ENCODE results near the gene HEPHL1.

HEPHL1 gene

DNA sequence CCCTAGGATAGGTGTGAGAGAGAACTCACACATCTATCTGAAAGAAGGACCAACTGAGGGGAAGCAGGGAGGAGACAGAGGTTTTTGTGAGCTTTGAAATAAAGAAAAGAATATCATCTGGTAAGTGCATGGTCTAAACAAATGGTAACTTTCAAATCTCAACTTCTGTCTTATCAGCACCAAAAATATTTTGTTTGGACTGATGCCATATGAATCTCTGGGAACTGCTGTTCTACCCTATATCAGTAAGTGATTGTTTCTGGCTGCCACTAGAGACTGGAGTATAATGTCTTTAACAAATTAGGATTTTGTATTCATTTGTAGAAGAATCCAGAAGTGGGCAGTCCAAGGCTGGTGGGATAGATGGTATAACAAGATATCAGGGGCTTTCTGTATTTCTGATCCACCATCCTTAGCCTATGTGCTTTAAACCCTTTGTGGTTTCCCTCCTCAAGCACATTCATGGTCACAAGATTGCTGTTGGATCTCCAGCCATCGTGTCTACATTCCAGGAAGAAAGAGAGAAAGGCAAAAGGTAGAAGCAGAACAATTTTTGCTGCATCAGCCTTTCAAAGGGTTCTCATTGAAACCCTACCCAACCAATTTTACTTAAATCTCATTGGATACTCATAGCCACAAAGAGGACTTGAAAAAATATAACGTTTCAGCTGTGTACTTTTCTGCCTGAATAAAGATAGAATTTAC, 4.7 kb downstream of the HEPHL1 start:
- DNase-seq, result no peak

- no peak for DNase-seq
These were observed 6.1 kb downstream of the HEPHL1 start for GRCh38 chr11:94027210-94027609.

- DNase-seq, result no peak
These were observed 7.3 kb downstream of the HEPHL1 start for GRCh38 chr11:94028436-94028835.

- no peak for DNase-seq
These were observed 8.9 kb downstream of the HEPHL1 start for GRCh38 chr11:94030059-94030458.

DNA sequence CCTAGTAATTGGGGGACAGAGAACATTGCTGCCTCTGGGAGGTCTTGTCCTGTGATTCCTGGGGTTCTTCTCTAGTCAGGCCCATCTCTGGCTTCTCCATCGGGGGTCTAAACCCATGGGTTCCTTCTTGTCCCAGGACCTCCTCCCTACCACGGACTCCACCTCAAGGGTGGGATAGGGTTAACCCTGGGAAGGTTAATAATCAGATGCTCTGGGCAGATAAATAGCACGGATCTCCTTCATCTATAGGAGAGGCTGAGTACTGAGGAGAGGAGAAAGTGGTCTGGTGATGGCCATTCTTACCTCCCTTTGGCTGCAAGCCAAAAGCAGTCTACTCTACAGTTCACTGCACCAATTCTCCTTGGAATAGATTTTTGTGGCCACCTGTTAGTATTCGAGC, 10.5 kb downstream of the HEPHL1 start:
- no peak for DNase-seq

- DNase-seq, result no peak
These were observed 10.9 kb downstream of the HEPHL1 start for GRCh38 chr11:94032066-94032465.

DNA sequence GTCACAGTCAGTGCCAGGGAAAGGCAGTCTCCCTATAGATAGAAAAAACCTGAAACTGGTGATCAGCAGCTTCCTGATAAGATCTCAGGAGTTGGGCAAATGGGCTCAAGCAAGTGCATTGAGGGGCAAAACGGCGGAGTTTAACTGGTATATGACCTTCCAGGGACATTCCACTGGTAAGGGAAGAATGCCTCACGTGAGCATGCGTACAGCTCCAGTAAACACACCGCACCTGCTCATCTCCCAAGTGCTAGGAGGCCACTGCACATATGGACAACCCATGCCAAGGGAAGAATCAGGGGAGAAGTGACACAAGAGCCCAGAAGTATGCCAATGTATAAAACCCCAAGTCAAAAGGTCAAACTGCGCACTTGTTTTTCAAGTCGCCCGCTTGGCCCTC, 11.6 kb downstream of the HEPHL1 start:
- no peak for DNase-seq

GRCh38 chr11:94034207-94034606, 13.1 kb downstream of the HEPHL1 start:
- DNase-seq, result no peak

- no peak for DNase-seq
These were observed 14.9 kb downstream of the HEPHL1 start for GRCh38 chr11:94036096-94036495.

- no peak for DNase-seq
These were observed 22.1 kb downstream of the HEPHL1 start for GRCh38 chr11:94043241-94043640.

DNA sequence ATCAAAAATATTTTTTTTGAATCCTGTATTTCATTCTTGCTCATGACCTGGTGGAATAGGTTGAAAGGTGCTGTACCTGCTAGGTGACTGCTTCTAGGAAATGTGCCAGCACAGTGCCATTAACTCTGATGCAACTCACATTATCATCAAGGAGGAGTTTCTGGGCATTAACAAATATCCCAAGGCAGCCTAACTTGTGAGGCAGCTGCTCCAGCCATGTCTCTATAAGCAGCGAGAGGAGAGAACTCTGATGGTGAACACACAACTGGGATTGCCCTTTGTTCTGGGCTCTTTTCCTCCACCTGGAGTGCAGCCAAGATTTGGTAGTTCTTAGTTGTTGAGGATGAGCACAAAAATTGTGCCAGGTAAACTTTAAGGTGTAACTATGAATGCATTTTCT, 25.6 kb downstream of the HEPHL1 start:
- no peak for DNase-seq

GRCh38 chr11:94048032-94048709, 27.0 kb downstream of the HEPHL1 start:
- no peak for DNase-seq

DNA sequence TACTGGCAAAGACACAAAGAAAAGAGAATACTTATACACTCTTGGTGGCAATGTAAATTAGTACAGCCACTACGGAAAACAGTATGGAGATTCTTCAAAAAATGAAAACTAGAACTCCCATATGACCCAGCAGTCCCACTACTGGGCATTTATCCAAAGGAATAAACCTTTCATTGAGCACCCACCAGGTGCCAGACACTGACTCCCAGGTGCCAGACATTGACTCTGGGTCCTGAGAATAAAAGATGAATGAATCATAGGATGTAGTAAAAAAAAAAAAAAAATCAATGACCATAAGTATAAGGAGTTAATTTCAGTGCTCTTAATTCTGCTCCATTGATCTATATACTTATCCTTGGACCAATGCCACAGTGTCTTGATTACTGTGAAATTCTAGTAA, 28.2 kb downstream of the HEPHL1 start:
- DNase-seq, result no peak

DNA sequence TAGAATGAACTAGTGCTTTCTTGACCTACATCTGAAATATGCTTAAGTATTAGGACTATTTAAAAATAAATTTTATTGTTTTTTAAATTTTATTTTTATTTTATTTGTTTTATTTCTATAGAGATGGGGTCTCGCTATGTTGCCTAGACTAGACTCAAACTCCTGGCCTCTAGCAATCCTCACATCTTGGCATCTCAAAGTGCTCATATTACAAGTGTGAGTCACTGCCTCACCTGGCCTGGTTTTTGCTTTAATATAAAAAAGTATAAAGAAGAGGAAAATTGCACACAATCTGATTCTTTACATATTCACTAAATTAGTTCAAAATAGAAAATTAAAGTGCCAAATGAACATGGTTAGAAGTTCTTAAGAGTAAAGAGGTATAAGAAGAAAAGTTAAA, 37.5 kb downstream of the HEPHL1 start:
- no peak for DNase-seq

DNA sequence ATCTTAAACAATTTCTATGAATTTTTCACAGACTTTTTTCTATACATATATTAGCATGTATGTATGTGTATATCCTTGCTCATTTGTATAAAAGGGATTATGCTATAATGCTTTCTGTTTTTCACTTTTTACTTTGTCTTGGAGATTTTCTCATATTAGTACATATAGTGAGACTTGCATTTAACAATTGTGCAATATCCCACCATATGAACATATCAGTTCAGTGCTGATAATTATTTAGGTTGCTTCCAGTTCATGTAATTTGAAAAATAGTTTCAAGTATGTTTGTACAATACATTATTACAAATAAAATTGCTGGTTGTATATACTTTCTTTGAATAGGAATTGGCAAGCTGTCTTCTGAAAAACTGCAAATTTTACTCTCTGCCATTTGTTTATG, 37.9 kb downstream of the HEPHL1 start:
- no peak for DNase-seq

GRCh38 chr11:94060401-94060800, 39.2 kb downstream of the HEPHL1 start:
- no peak for DNase-seq

- DNase-seq, result no peak
These were observed 41.2 kb downstream of the HEPHL1 start for GRCh38 chr11:94062360-94062759.

- no peak for DNase-seq
These were observed 45.8 kb downstream of the HEPHL1 start for GRCh38 chr11:94066901-94067429.

DNA sequence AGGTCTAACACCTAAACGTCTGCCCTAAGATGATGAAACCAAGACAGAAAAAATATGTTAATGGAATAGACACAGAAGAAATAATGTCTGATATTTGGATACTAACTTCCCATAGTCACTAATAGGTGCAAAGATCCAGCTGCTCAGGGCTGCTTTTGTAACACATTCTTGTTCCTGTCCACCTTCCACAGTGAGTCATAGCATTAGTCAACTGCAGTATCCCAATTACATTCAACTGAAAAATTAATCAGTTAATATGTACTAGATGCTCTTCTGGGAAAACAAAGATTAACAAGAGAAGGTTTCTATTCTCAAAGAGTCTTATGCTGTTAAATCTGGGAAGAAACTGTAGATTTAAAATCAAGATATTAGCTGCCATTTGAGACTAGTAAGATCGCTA, 47.6 kb downstream of the HEPHL1 start:
- DNase-seq, result no peak

DNA sequence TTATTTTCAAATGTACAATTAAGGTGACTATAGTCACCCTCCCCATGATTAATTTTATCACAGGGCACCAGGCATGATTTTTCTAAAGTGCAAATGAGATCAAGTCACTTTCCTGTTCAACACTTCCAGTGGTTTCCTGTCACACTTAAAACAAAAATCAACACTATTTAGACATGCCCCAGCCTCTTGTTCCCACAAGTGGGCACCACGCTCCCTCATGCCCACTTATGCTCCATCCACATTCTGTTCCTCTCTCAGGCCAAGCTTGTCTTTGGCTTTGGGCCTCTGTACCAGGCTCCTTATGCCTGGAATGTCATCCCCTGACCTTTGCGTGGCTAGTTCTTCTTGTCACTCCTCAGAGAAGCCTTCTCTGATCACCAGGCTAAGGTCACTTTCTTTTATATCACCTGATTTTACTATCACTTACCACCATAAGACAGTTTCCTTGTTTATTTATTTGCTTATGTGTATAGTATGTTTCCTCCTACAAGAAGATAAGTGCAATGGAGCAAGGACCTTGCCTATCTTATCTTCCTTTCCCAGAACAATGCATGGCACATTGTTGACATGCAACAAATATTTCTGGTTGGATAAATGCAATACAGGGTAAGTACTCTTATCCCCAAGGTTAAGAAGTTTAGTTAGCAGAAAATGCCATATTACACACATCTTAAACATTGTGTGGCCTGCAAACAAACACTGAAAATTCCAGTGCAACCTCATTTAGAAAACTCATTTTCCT, 56.6 kb downstream of the HEPHL1 start:
- no peak for DNase-seq

DNA sequence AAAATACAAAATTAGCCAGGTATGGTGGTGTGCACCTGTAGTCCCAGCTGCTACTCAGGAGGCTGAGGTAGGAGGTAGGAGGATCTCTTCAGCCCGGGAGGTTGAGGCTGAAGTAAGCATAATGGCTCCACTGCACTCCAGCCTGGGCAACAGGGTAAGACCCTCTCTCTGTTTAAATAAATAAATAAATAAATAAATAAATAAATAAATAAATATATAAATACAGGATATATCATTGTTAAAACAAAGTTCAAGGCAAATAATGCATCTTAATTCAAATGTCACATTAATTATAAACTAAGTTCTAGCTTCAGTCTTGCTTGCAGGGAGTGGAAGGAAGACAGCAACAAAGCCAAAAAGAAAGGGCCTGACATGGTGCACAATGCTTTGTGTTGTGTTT, 63.0 kb downstream of the HEPHL1 start:
- DNase-seq, result no peak

GRCh38 chr11:94088906-94089305, 67.8 kb downstream of the HEPHL1 start:
- DNase-seq, result no peak

DNA sequence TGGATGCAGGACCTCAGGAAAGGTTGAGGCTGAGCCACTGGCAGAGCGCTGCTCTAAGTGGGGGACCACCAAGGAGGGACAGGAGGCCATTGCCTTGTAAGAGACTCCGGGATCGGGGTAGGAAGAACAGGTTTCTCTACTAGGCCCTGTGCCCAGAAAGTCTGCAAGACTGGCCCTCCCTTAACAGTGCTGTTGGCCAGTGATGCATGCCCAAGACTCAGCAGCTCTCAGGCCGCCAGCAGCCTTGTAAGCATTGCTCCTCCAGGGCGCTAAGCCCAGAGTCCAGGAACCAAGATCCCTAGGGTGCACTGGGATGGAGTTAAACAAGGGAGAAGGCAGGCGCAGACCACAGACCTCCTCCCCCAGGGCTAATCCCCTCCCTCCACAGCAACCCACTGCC, 68.2 kb downstream of the HEPHL1 start:
- DNase-seq, result no peak

DNA sequence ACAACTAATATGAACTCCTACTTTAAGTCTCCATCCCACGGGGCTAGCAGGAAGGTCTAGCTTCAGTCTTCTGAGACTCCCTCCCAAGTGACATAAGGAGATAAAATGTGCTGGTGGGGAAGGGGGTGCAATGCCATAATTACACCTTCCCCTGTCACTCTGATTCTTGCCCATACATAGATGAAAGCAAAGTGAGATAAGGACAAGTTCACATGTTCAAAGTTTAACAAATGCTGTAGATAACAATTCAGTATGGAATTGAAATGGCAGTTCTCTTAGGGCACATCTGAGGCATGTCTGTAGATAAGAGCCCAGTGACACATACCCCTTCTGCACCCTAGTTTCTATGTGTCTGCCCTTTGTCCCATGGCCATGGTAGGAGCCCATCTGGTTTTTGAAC, 69.2 kb downstream of the HEPHL1 start:
- DNase-seq, result no peak

Data from NCI-H187 treated with DMSO at 0.1 percent for 48 hours (cell line).